ENCODE measurements around the gene TNFRSF18. TPM values are rescaled to one million over a fixed set of nuclear protein-coding genes. Genes with fewer than 3 reads are reported as not detected.
"Not testable (repeated sequence)": the region's sequence is repeated elsewhere in the genome, so short reads cannot be mapped to it uniquely, and the experiment has no call there.

Gene TNFRSF18
- total and polyA plus RNA-seq, 2 donors, result 0.77 TPM; not detected in 1

DNA sequence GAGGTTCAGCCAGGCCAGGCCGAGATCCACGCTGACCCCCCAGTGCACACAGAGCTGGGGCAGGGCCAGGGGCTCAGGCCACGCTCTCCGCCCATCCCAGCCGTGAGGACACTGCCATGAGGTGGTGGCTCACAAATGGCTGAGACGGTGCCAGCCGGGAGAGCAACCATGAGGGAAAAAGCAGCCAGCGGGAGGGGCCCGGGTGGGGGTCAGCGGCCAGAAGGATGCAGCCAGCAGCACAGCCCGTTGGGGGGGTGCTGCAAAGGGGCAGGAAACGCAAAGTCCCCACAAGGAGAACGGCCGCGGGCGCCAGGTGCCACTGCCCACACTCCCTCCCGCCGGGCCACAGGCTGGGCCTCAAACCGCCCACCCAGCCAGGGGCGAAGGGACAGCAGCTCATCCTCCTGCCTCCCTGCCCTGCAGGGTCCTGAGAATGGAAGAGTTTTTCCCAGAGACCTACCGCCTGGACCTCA lies 24.4 kb downstream of the TNFRSF18 start:
- Histone ChIP-seq H3K36me3 (ENCODE audit: insufficient read depth) (no peaks in the 10 kb centered on the region), H3K27ac (ENCODE audit: low read depth) (no peak overlapping the region), H3K4me1 (ENCODE audit: insufficient read depth) (no peaks in the 10 kb centered on the region), H3K4me3 (ENCODE audit: low read depth, low read length) (no peak overlapping the region)
- WGBS, result 82% methylated on average over 21 of the region's 21 CpGs
- DNase-seq (ENCODE audit: extremely low spot score), result no peak

DNA sequence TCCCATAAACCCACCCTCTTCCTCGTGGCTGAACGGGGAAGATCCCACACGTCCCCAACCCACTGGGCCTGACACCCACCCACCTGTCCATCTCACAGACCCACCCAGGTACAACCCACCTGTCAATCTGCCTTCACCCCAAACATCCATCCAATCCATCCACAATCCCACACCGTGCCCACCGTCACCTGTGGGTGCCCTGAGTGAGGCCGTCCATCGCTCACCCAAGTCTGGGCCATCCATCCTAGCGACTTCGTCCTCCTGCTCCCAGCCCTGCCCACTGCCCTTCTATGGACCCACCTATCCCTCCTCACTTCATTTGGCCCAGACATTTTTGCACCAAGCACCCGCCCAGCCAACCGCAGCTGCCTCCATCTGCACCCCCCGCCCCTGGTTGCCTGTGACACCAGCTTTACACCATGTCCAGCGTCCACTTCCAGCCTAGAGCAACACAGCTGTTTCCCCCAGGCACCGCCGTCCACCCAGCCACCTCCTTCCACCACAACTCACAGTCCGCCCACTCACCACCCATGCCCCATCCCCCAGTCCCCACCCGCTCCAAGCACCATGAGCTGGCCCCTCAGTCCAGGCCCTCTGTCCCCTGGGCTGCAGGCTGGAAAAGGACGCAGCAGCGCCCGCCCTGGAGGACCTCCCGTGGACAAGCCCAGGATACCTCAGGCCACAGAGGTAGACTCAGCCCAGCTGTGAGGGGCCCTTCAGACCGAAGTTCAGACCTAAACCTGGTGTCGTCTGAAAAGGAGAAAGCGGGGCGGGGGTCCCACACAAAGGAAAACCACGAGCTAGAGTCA lies 25.1 kb downstream of the TNFRSF18 start:
- Histone ChIP-seq H3K36me3 (ENCODE audit: insufficient read depth) (no peaks in the 10 kb centered on the region), H3K4me3 (ENCODE audit: low read depth, low read length) (no peak overlapping the region), H3K27ac (ENCODE audit: low read depth) (no peak overlapping the region), H3K4me1 (ENCODE audit: insufficient read depth) (no peaks in the 10 kb centered on the region)
- DNase-seq (ENCODE audit: extremely low spot score), result no peak
- 88% methylated on average over 26 of the region's 26 CpGs for WGBS

DNA sequence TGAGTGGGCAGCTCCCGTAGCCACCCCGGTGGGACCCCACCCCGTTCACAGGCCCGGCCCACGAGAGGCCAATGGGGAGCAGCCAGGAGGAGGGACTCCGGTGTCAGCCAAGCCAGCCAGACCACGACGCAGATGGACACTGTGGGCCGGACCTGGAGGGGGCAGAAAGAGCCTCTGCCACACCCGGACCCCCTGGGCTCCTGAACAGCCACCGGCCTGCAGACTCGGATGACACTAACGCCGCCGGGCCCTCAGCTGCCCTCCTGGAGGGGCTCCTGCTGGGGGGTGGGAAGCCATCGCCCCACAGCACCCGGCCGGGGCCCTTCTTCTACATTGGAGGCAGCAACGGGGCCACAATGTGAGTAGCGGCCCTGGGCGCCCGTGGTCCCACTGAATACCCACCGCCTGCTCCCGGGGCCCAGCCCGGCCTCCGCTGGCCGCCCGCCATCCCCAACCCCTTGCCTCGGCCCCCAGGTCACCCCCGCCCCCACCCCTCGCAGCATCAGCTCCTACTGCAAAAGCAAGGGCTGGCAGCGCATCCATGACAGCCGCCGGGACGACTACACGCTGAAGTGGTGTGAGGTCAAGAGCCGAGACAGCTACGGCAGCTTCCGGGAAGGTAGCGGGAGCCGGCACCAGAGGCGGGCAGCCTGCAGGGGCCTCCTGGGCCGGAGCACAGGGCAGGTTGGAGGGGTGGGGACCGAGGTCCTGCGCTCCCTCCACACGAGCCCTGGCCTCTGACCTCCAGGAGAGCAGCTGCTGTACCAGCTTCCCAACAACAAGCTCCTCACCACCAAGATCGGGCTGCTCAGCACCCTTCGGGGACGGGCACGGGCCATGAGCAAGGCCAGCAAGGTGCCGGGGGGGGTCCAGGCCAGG lies 26.2 kb downstream of the TNFRSF18 start:
- H3K4me3 ChIP-seq (ENCODE audit: low read depth, low read length), result no peak overlapping the region
- H3K4me1 ChIP-seq (ENCODE audit: insufficient read depth), result no peaks in the 10 kb centered on the region
- no peaks in the 10 kb centered on the region for H3K36me3 ChIP-seq (ENCODE audit: insufficient read depth)
- 73% methylated on average over 51 of the region's 51 CpGs for WGBS
- no peak overlapping the region for H3K27ac ChIP-seq (ENCODE audit: low read depth)
- DNase-seq (ENCODE audit: extremely low spot score), result no peak

DNA sequence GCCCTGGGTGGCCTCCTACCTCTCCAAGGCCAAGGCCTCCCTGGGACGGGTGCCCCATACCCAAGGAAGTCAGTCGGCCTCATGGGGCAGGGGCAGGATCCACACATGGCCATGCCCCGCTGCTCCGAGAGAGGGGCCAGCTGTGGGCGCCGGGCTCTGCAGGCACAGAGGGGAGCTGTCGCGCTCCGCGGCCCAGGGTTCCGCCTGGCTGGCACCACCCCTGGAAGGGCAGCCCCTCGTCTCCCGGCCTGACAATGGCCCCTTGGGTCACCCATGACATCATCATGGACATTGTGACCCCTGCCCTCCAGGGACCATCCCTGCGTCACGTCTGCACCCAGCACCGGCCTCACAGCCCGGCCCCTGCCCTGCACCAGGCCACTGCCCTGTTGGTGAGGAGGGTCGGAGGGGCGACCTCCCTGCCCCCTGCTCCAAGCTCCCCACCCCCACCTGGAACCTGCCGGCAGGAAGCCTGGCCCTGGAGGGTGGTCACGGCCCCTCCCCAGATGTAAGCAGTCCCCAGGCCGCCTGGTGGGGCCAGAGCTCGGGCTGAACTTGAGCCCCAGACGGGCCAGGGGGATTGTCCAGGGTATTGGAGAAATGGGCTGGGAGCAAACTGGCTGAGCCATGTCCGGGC lies 26.9 kb downstream of the TNFRSF18 start:
- Histone ChIP-seq H3K4me3 (ENCODE audit: low read depth, low read length) (no peak overlapping the region), H3K36me3 (ENCODE audit: insufficient read depth) (no peaks in the 10 kb centered on the region), H3K4me1 (ENCODE audit: insufficient read depth) (no peaks in the 10 kb centered on the region), H3K27ac (ENCODE audit: low read depth) (no peak overlapping the region)
- DNase-seq (ENCODE audit: extremely low spot score), result no peak
- WGBS, result 80% methylated on average over 25 of the region's 25 CpGs

DNA sequence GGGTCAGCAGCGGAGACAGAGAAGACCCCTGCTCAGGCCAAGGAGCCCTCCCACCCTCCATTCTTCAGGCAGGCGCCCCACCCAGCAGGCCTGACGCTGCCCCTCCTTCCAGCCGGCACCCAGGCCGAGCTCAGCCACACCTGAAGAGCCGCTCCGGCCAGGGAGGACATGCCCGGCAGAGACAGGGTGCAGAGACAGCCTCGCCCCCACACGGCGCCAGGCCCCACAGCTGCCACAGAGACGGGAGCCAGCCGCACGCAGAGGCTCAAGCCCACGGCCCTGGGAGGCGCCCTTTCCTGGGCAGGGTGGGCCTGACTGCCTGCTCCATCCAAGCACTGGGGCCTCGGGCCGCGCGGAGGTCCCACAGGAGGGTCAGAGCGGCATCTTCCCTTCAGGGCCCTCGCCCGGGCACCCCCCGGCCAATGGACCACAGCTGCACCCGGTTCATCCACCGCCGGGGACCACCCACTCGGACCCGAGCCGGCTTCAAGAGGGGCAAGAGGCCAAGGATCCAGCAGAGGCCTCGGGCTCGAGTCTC lies 27.5 kb downstream of the TNFRSF18 start:
- no peak overlapping the region for H3K4me3 ChIP-seq (ENCODE audit: low read depth, low read length)
- H3K27ac ChIP-seq (ENCODE audit: low read depth), result no peak overlapping the region
- DNase-seq (ENCODE audit: extremely low spot score), result no peak
- H3K36me3 ChIP-seq (ENCODE audit: insufficient read depth), result no peaks in the 10 kb centered on the region
- H3K4me1 ChIP-seq (ENCODE audit: insufficient read depth), result no peaks in the 10 kb centered on the region
- WGBS, result 82% methylated on average over 32 of the region's 32 CpGs

DNA sequence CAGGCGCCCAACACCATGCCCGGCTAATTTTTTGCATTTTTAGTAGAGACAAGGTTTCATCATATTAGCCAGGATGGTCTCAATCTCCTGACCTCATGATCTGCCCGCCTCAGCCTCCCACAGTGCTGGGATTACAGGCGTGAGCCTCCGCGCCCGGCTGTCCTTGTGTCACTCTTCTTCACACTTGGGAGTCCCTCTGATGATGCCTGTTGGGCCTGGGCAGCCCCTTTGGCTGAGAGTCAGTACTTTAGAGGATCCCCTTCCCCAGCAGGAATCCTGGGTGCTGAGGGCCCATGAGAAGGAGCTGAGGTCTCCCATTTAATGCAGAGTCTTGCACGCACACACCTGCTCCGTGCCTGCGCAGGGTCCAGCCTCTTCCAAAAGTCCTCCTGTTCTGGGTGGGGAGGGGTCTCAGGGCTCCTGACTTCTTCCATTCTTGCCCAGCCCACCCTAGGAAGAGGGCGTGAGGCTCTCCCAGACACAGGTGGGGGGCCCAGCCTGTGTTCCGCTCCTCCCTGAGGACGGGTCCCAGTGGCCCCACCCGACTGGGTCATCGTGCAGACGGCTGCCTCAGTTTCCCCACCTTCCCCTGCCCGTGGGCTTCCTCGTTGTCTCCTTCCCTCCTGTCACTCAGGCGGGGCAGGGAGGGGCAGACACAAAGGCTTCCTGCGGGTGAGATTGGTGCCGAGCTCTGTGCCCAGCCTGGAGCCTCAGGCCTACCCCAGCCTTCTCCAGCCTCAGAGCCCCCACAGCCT lies 28.8 kb downstream of the TNFRSF18 start:
- WGBS, result 81% methylated on average over 21 of the region's 21 CpGs
- Histone ChIP-seq H3K27ac (ENCODE audit: low read depth) (no peak overlapping the region), H3K36me3 (ENCODE audit: insufficient read depth) (no peaks in the 10 kb centered on the region), H3K4me3 (ENCODE audit: low read depth, low read length) (no peak overlapping the region), H3K4me1 (ENCODE audit: insufficient read depth) (no peaks in the 10 kb centered on the region)
- no peak for DNase-seq (ENCODE audit: extremely low spot score)

DNA sequence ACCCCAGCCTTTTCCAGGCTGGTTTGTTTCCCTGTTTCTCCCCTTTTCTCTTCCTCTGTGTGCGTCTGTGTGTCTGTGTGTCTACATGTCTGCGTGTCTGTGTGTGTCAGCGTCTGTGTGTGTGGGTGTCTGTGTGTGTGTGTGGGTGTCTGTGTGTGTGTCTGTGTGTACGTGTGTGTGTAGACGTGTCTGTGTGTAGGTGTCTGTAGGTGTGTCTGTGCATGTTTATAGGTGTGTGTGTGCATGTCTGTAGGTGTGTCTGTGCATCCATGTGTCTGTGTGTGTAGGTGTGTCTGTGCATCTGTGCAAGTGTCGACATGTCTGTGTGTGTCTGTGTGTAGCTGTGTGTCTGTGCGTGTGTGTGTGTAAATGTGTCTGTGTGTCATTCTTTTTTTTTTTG lies 29.5 kb downstream of the TNFRSF18 start:
- H3K27ac ChIP-seq (ENCODE audit: low read depth), result no peak overlapping the region
- no peaks in the 10 kb centered on the region for H3K4me1 ChIP-seq (ENCODE audit: insufficient read depth)
- DNase-seq (ENCODE audit: extremely low spot score), result no peak
- WGBS, result 71% methylated on average over 7 of the region's 7 CpGs
- H3K4me3 ChIP-seq (ENCODE audit: low read depth, low read length), result no peak overlapping the region
- H3K36me3 ChIP-seq (ENCODE audit: insufficient read depth), result no peaks in the 10 kb centered on the region

DNA sequence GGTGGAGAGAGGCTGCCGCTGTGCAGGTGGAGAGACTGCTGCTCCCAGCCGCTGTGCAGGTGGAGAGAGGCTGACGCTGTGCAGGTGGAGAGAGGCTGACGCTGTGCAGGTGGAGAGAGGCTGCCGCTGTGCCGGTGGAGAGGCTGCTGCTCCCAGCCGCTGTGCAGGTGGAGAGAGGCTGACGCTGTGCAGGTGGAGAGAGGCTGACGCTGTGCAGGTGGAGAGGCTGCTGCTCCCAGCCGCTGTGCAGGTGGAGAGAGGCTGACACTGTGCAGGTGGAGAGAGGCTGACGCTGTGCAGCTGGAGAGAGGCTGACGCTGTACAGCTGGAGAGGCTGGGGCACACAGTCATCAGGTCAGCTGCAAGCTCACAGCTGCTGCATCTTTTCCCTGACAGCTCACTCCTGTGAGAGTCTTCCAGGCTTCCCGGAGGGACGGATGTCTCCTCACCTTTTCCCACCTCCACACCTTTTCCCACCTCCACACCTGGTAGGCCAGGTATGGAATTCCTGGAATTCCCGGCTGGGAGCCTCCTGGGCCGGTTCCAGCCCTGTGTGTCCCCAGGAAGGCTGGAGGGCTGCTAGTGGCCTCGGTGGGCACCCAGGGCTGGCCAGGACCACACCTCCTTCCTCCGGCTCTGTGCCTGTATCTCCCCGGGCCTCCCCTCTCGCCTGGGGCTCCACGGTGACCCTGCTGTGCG lies 30.2 kb downstream of the TNFRSF18 start:
- H3K4me3 ChIP-seq (ENCODE audit: low read depth, low read length); H3K36me3 ChIP-seq (ENCODE audit: insufficient read depth); H3K4me1 ChIP-seq (ENCODE audit: insufficient read depth); DNase-seq (ENCODE audit: extremely low spot score); H3K27ac ChIP-seq (ENCODE audit: low read depth): not testable (repeated sequence)
- WGBS, result 30% methylated on average over 22 of the region's 22 CpGs

DNA sequence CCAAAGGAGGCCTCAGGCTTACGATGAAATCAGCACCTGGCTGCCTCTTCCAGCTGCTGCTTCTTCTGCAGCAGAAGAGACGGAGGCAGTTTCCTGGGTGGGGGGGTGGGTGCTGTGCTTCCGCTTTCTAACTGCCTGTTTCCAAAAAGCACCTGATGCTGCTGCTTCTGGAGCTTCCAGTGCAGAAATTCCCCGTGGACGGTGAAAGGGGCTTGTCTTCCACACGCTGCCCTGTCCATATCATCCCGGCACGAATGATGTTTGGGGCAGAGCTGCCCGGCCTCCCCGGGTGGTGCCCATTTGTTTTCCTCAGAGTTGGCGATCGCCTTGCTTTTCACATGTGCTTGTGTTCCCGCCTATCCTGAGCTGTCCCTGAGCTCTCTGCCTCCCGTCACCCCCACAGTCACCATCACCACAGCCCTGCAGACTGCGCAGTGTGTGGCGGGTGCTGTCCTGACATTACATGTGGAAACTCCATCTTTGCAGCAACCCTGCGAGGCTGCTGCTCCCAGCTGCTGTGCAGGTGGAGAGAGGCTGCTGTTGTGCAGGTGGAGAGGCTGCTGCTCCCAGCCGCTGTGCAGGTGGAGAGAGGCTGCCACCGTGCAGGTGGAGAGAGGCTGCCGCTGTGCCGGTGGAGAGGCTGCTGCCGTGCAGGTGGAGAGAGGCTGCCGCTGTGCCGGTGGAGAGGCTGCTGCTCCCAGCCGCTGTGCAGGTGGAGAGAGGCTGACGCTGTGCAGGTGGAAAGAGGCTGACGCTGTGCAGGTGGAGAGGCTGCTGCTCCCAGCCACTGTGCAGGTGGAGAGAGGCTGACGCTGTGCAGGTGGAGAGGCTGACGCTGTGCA lies 30.9 kb downstream of the TNFRSF18 start:
- Histone ChIP-seq H3K4me1 (ENCODE audit: insufficient read depth) (no peaks in the 10 kb centered on the region), H3K27ac (ENCODE audit: low read depth) (no peak overlapping the region), H3K4me3 (ENCODE audit: low read depth, low read length) (no peak overlapping the region), H3K36me3 (ENCODE audit: insufficient read depth) (no peaks in the 10 kb centered on the region)
- DNase-seq (ENCODE audit: extremely low spot score), result no peak
- 85% methylated on average over 29 of the region's 29 CpGs for WGBS

DNA sequence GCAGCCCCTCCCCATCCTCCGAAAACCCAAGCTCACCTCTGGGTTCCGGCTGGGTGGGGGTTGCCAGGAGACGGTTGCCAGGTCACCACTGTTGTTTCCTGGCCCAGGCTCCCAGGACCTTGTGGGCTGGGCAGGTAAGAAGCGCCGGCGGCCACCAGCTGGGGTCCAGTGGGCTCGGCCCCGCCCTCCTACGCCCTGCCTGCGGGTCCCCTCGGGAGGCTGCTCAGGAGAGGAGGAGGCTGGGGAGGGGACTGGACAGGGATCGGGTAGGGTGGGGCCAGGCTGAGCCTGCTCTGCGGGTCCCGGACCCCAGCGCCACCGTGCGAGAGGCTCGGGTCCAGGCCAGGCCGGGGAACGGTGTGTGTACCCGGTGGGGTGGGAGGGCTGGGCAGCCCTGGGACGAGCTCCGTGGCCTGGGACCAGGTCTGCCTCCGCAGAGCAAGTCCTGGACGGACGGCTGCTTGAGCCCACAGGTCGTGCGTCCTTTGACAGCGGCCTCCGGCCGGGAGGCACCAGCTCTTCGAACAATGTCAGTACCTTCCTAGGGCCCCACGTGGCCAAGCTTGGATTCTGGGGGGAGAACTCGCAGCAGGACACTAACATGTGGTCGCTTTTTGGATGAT lies 32.5 kb downstream of the TNFRSF18 start, which contains the start of gene TTLL10:
Gene TTLL10, plus strand, starts transcription at position 88 of the 623 bp plus-strand sequence. CDS start 5,336 bp downstream, outside the sequence.
- no peak within 1 kb of the TSS for H3K4me3 ChIP-seq (ENCODE audit: low read depth, low read length)
- H3K27ac ChIP-seq (ENCODE audit: low read depth), result no peak within 1 kb of the TSS
- 19% methylated on average over 35 of the region's 35 CpGs for WGBS
- DNase-seq (ENCODE audit: extremely low spot score), result no peak
- no peaks in the 10 kb centered on the region for H3K36me3 ChIP-seq (ENCODE audit: insufficient read depth)
- H3K4me1 ChIP-seq (ENCODE audit: insufficient read depth), result no peaks in the 10 kb centered on the region

DNA sequence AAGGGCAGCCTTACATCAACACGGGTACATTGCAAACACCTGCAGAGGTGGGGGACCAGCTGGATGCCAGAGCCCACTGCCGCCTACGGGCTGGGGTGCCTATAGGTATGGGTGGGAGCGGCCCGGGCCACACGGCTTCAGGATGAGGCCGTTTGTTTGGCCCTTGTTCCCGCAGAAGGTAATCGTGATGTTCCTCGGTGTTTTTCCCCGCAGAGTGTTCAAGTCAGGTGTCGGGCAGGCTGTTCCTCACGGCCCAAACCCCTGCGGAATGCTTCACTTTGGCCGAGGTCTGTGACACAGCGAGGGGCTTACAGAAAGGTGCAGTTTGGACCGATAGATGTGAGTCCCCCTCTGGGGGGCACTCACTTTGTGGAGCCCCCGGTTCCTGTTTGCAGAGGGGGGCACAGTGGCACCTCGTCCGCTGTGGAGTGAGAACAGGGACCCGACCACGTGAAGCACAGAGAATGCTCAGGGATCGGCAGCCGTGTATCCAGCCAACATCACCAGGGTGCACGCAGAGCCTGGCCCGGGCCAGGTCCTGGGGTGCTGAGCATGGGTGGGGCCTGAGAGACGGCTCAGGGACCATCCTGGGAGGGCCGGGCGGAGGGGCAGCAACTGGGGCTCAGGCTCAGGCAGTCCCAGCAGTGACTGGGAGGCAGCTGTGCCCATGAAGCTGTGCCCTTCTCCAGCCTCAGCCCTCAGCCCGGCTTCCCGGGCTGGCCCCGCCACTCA lies 33.2 kb downstream of the TNFRSF18 start:
- H3K27ac ChIP-seq (ENCODE audit: low read depth), result no peak overlapping the region
- DNase-seq (ENCODE audit: extremely low spot score), result no peak
- H3K4me3 ChIP-seq (ENCODE audit: low read depth, low read length), result no peak overlapping the region
- 54% methylated on average over 32 of the region's 32 CpGs for WGBS
- no peaks in the 10 kb centered on the region for H3K36me3 ChIP-seq (ENCODE audit: insufficient read depth)
- no peaks in the 10 kb centered on the region for H3K4me1 ChIP-seq (ENCODE audit: insufficient read depth)
